HEK293 (cell line): ENCODE data around the gene TRIM44.

Experiments used
- CTCF ChIA-PET: fragments of 350-600 bp; formaldehyde crosslinking; extraction: SDS; loops from one replicate; lab custom pipeline; 2021; ENCODE audit warnings: antibody characterized with exemption; lab: Yijun Ruan, JAX
- POLR2A ChIA-PET: fragments of 300-600 bp; formaldehyde crosslinking; extraction: SDS; loops from one replicate; lab custom pipeline; 2020; ENCODE audit warnings: antibody characterized with exemption, inconsistent platforms; lab: Yijun Ruan, JAX
- H3K27ac ChIP-seq: fragments of 200-500 bp; sonication (Bioruptor generic); 2 replicates; pipeline ENCODE4 v1.5.1; 2014; ENCODE audit warnings: low read depth, low read length, control low read depth, inconsistent platforms; ENCODE audit errors: extremely low read depth
- H3K36me3 ChIP-seq, 2 experiments: fragments of 200-500 bp in 1 of 2; sonication (Bioruptor generic) in 1 of 2; 1 replicate in 1 of 2; 2 replicates in 1 of 2; pipeline ENCODE4 v1.5.1; 2014 to 2017; ENCODE audit warnings: inconsistent platforms in 2 of 2, low read length in 2 of 2; ENCODE audit not compliant: control insufficient read depth in 2 of 2, insufficient read depth in 1 of 2
- H3K4me1 ChIP-seq: fragments of 200-500 bp; sonication (Bioruptor generic); 2 replicates; pipeline ENCODE4 v1.5.1; 2014; ENCODE audit warnings: mild to moderate bottlenecking, low read length, inconsistent platforms; ENCODE audit not compliant: control insufficient read depth, insufficient read depth
- H3K4me3 ChIP-seq: 2 replicates; pipeline ENCODE4 v1.5.1; 2011; ENCODE audit warnings: low read depth, mild to moderate bottlenecking, control low read depth, low read length, moderate library complexity
- H3K9me3 ChIP-seq: fragments of 200-500 bp; sonication (Bioruptor generic); 2 replicates; pipeline ENCODE4 v1.5.1; 2014; ENCODE audit warnings: low read depth, low read length, inconsistent platforms; ENCODE audit not compliant: control insufficient read depth, insufficient read depth
- GFI1B ChIP-seq: fragments of 450-650 bp; formaldehyde crosslinking; IDR thresholded peaks from 2 replicates; pipeline ENCODE4 v1.5.1; 2016; ENCODE audit warnings: missing biosample characterization, missing genetic modification characterization
- GLI2 ChIP-seq: fragments of 450-650 bp; formaldehyde crosslinking; IDR thresholded peaks from 2 replicates; pipeline ENCODE4; 2017; ENCODE audit warnings: missing biosample characterization, missing genetic modification characterization, low read depth, borderline replicate concordance
- IKZF3 ChIP-seq: fragments of 450-650 bp; IDR thresholded peaks from 2 replicates; pipeline ENCODE4 v1.5.0; 2018; ENCODE audit warnings: missing biosample characterization, mild to moderate bottlenecking, missing genetic modification characterization, moderate library complexity
- MYNN ChIP-seq: fragments of 450-650 bp; formaldehyde crosslinking; IDR thresholded peaks from 2 replicates; pipeline ENCODE4 v1.5.1; 2016; ENCODE audit warnings: missing biosample characterization, missing genetic modification characterization, borderline replicate concordance
- MZF1 ChIP-seq: fragments of 450-650 bp; formaldehyde crosslinking; IDR thresholded peaks from 2 replicates; pipeline ENCODE4 v1.5.1; 2017; ENCODE audit warnings: missing biosample characterization, missing genetic modification characterization, borderline replicate concordance
- RBAK ChIP-seq: fragments of 450-650 bp; formaldehyde crosslinking; IDR thresholded peaks from 2 replicates; pipeline ENCODE4 v1.5.1; 2016; ENCODE audit warnings: missing biosample characterization, missing genetic modification characterization
- ZBTB17 ChIP-seq: fragments of 450-650 bp; formaldehyde crosslinking; IDR thresholded peaks from 2 replicates; pipeline ENCODE4 v1.5.1; 2016; ENCODE audit warnings: missing biosample characterization, missing genetic modification characterization
- ZBTB26 ChIP-seq: fragments of 450-650 bp; formaldehyde crosslinking; optimal IDR thresholded peaks from 2 replicates; pipeline ENCODE3; 2016; ENCODE audit warnings: missing biosample characterization, mild to moderate bottlenecking, missing genetic modification characterization
- ZBTB8A ChIP-seq: fragments of 450-650 bp; formaldehyde crosslinking; IDR thresholded peaks from 2 replicates; pipeline ENCODE4 v1.5.1; 2016; ENCODE audit warnings: missing biosample characterization, missing genetic modification characterization
- ZNF138 ChIP-seq: fragments of 450-650 bp; formaldehyde crosslinking; IDR thresholded peaks from 2 replicates; pipeline ENCODE4 v1.5.1; 2016; ENCODE audit warnings: missing biosample characterization, missing genetic modification characterization, borderline replicate concordance
- ZNF16 ChIP-seq: fragments of 450-650 bp; formaldehyde crosslinking; IDR thresholded peaks from 2 replicates; pipeline ENCODE4 v1.5.1; 2016; ENCODE audit warnings: low read depth, missing biosample characterization, missing genetic modification characterization
- ZNF184 ChIP-seq: fragments of 450-650 bp; IDR thresholded peaks from 2 replicates; pipeline ENCODE4 v1.5.1; 2018; ENCODE audit warnings: missing biosample characterization, mild to moderate bottlenecking, missing genetic modification characterization
- ZNF2 ChIP-seq: fragments of 450-650 bp; formaldehyde crosslinking; IDR thresholded peaks from 2 replicates; pipeline ENCODE4 v1.5.1; 2016; ENCODE audit warnings: missing biosample characterization, missing genetic modification characterization
- ZNF274 ChIP-seq, 2 experiments: fragments of 200-500 bp in 1 of 2; fragments of 450-650 bp in 1 of 2; sonication (Bioruptor generic) in 1 of 2; formaldehyde crosslinking in 1 of 2; IDR thresholded peaks; 2 replicates each; pipeline versions ENCODE4 v1.5.1 to v1.6.1; 2014 to 2016; ENCODE audit warnings: borderline replicate concordance in 1 of 2, inconsistent platforms in 1 of 2, low read length in 1 of 2, missing biosample characterization in 1 of 2, missing genetic modification characterization in 1 of 2
- ZNF350 ChIP-seq: fragments of 450-650 bp; formaldehyde crosslinking; IDR thresholded peaks from 2 replicates; pipeline ENCODE4 v1.5.0; 2017; ENCODE audit warnings: missing biosample characterization, mild to moderate bottlenecking, missing genetic modification characterization
- ZNF426 ChIP-seq: fragments of 450-650 bp; formaldehyde crosslinking; IDR thresholded peaks from 2 replicates; pipeline ENCODE4 v1.5.1; 2017; ENCODE audit warnings: missing biosample characterization, missing genetic modification characterization, mild to moderate bottlenecking, inconsistent platforms, moderate library complexity
- ZNF510 ChIP-seq: fragments of 450-650 bp; formaldehyde crosslinking; IDR thresholded peaks from 2 replicates; pipeline ENCODE4 v1.5.1; 2018; ENCODE audit warnings: mild to moderate bottlenecking, missing genetic modification characterization, missing biosample characterization; ENCODE audit not compliant: insufficient replicate concordance
- ZNF529 ChIP-seq: fragments of 450-650 bp; formaldehyde crosslinking; IDR thresholded peaks from 2 replicates; pipeline ENCODE4 v1.5.1; 2017; ENCODE audit warnings: missing genetic modification characterization, missing biosample characterization; ENCODE audit not compliant: insufficient replicate concordance
- ZNF548 ChIP-seq: fragments of 450-650 bp; formaldehyde crosslinking; IDR thresholded peaks from 2 replicates; pipeline ENCODE4 v1.5.1; 2016; ENCODE audit warnings: missing biosample characterization, missing genetic modification characterization
- ZNF561 ChIP-seq: fragments of 450-650 bp; IDR thresholded peaks from 2 replicates; pipeline ENCODE4 v1.5.1; 2018; ENCODE audit warnings: missing biosample characterization, missing genetic modification characterization, borderline replicate concordance
- ZNF645 ChIP-seq: fragments of 450-650 bp; formaldehyde crosslinking; IDR thresholded peaks from 2 replicates; pipeline ENCODE4; 2016; ENCODE audit warnings: missing biosample characterization, missing genetic modification characterization
- ZNF664 ChIP-seq: fragments of 450-650 bp; formaldehyde crosslinking; IDR thresholded peaks from 2 replicates; pipeline ENCODE4 v1.5.1; 2016; ENCODE audit warnings: missing biosample characterization, missing genetic modification characterization
- ZSCAN16 ChIP-seq: fragments of 450-650 bp; formaldehyde crosslinking; IDR thresholded peaks from 2 replicates; pipeline ENCODE4 v1.5.1; 2016; ENCODE audit warnings: missing biosample characterization, missing genetic modification characterization
- ZSCAN23 ChIP-seq: fragments of 450-650 bp; formaldehyde crosslinking; IDR thresholded peaks from 2 replicates; pipeline ENCODE4 v1.5.1; 2016; ENCODE audit warnings: missing biosample characterization, missing genetic modification characterization
- TF ChIP-seq, protein P1 (sequence below): fragments of 450-650 bp; formaldehyde crosslinking; IDR thresholded peaks from 2 replicates; pipeline ENCODE4 v1.5.1; 2016; ENCODE audit warnings: missing biosample characterization, missing genetic modification characterization

The TRIM44 gene

GRCh38 chr11:35799655-35800054 is 137.1 kb downstream of the TRIM44 start:
- H3K4me3 ChIP-seq: no peak overlapping the region
- H3K4me1 ChIP-seq: no peaks in the 10 kb centered on the region
- H3K36me3 ChIP-seq: no peaks in the 10 kb centered on the region
- H3K9me3 ChIP-seq: no peaks in the 10 kb centered on the region
- no peak overlapping the region for H3K27ac ChIP-seq
- ChIA-PET CTCF (interaction anchor here (0.7 to 7.3 kb wide), 5 partner anchors 8 to 239 kb away, joined by 3 to 53 read pairs (median 4); no protein-coding TSS in a partner anchor), POLR2A (no interaction called here)
- TF ChIP-seq GFI1B (tag by site-specific recombination): no peak
- TF ChIP-seq MYNN (tag by site-specific recombination): no peak
- TF ChIP-seq, protein P1, sequence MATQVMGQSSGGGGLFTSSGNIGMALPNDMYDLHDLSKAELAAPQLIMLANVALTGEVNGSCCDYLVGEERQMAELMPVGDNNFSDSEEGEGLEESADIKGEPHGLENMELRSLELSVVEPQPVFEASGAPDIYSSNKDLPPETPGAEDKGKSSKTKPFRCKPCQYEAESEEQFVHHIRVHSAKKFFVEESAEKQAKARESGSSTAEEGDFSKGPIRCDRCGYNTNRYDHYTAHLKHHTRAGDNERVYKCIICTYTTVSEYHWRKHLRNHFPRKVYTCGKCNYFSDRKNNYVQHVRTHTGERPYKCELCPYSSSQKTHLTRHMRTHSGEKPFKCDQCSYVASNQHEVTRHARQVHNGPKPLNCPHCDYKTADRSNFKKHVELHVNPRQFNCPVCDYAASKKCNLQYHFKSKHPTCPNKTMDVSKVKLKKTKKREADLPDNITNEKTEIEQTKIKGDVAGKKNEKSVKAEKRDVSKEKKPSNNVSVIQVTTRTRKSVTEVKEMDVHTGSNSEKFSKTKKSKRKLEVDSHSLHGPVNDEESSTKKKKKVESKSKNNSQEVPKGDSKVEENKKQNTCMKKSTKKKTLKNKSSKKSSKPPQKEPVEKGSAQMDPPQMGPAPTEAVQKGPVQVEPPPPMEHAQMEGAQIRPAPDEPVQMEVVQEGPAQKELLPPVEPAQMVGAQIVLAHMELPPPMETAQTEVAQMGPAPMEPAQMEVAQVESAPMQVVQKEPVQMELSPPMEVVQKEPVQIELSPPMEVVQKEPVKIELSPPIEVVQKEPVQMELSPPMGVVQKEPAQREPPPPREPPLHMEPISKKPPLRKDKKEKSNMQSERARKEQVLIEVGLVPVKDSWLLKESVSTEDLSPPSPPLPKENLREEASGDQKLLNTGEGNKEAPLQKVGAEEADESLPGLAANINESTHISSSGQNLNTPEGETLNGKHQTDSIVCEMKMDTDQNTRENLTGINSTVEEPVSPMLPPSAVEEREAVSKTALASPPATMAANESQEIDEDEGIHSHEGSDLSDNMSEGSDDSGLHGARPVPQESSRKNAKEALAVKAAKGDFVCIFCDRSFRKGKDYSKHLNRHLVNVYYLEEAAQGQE (tag by site-specific recombination): no peak
- no peak for TF ChIP-seq ZNF529 (tag by site-specific recombination)
- TF ChIP-seq ZBTB17 (tag by site-specific recombination): no peak
- no peak for TF ChIP-seq ZBTB8A (tag by site-specific recombination)
- no peak for TF ChIP-seq RBAK (tag by site-specific recombination)
- TF ChIP-seq ZNF664 (tag by site-specific recombination): no peak
- no peak for TF ChIP-seq ZNF645 (tag by site-specific recombination)
- no peak for TF ChIP-seq ZSCAN16 (tag by site-specific recombination)
- TF ChIP-seq ZBTB26 (tag by site-specific recombination): no peak

GRCh38 chr11:35800970-35801953 is 138.7 kb downstream of the TRIM44 start:
- Histone ChIP-seq H3K9me3 (no peaks in the 10 kb centered on the region), H3K36me3 (peaks cover 0 to 3% of the 10 kb centered on the region in 2 experiments; a peak in 1 of 3 replicates), H3K4me3 (no peak overlapping the region), H3K4me1 (no peaks in the 10 kb centered on the region), H3K27ac (no peak overlapping the region)
- TF ChIP-seq ZSCAN23 (tag by site-specific recombination) (no peak), ZNF548 (tag by site-specific recombination) (no peak), ZNF16 (tag by site-specific recombination) (no peak), MZF1 (tag by site-specific recombination) (no peak), GLI2 (no peak), ZNF184 (tag by site-specific recombination) (no peak), ZNF350 (no peak), ZNF510 (tag by site-specific recombination) (no peak), ZNF2 (tag by site-specific recombination) (no peak), ZNF426 (tag by site-specific recombination) (no peak), ZNF274 (IDR thresholded peaks at IDR 0.05; ENCODE audit: low read length) (no peak), ZNF274 (tag by site-specific recombination; IDR thresholded peaks at IDR 0.05; ENCODE audit: borderline replicate concordance) (no peak), IKZF3 (tag by site-specific recombination) (no peak), ZNF561 (no peak), ZNF138 (tag by site-specific recombination) (no peak)
- ChIA-PET POLR2A (no interaction called here), CTCF (interaction anchor here (0.6 to 7.3 kb wide), 4 partner anchors 20 to 349 kb away, joined by 3 to 53 read pairs (median 3); no protein-coding TSS in a partner anchor)
